Adrenal gland (tissue), 12 donors: ENCODE data around the gene CFAP69. TPM values are rescaled to one million over a fixed set of nuclear protein-coding genes. Genes with fewer than 3 reads are reported as not detected.
"Not testable (repeated sequence)": the region's sequence is repeated elsewhere in the genome, so short reads cannot be mapped to it uniquely, and the experiment has no call there.

ENCODE experiments used
- DNase-seq, 7 donors: peaks; one replicate each; pipeline ENCODE4 v3.0.0-alpha.2; 2019 to 2020
- H3K27ac ChIP-seq, 5 donors: fragments of 200-600 bp; sonication (generic) in 4 of 5; 1 replicate in 3 of 5; 2 replicates in 2 of 5; pipeline versions ENCODE4 v1.5.1 to v1.8.0; 2016 to 2020; ENCODE audit warnings: mild to moderate bottlenecking in 1 of 5
- H3K27me3 ChIP-seq: fragments of 200-600 bp; 2 replicates; pipeline ENCODE4 v1.8.0; 2021
- H3K36me3 ChIP-seq, 2 donors: fragments of 200-600 bp; replicated peaks in 1 of 2; 1 replicate in 1 of 2; 2 replicates in 1 of 2; pipeline versions ENCODE4 v1.5.1 to v1.8.0; 2018 to 2022
- H3K4me1 ChIP-seq, 2 donors: fragments of 200-600 bp; replicated peaks in 1 of 2; 1 replicate in 1 of 2; 2 replicates in 1 of 2; pipeline versions ENCODE4 v1.5.1 to v1.8.0; 2018 to 2021
- H3K4me3 ChIP-seq, 4 donors: fragments of 200-600 bp; sonication (generic) in 3 of 4; one replicate each; pipeline ENCODE4 v1.5.1; 2016 to 2018
- H3K9me3 ChIP-seq, 3 donors: fragments of 200-600 bp; sonication (generic) in 1 of 3; replicated peaks in 1 of 3; 1 replicate in 2 of 3; 2 replicates in 1 of 3; pipeline versions ENCODE4 v1.5.1 to v1.8.0; 2016 to 2021
- POLR2A ChIP-seq, 2 donors: fragments of 450-650 bp; IDR thresholded peaks; one replicate each; pipeline ENCODE4 v1.6.1; 2017; ENCODE audit warnings: antibody characterized with exemption in 2 of 2, mild to moderate bottlenecking in 2 of 2, moderate library complexity in 1 of 2
- WGBS, 4 donors: extraction: QIAGEN DNeasy Blood & Tissue Kit in 2 of 4; methylation state at CpG; one replicate each; pipeline versions ENCODE4 v1.1.5 to v1.1.7; 2013 to 2017; 5-methylcytosine and 5-hydroxymethylcytosine counted together
- intact Hi-C, 2 donors: fragments of 100-400 bp; cut with DNase I; formaldehyde crosslinking; loops; one replicate each; pipeline versions ENCODE4 v1.14.1 to v1.15.0; 2022 to 2023
- polyA plus RNA-seq, 3 donors: library from polyadenylated mRNA; stranded (reverse); fragments of 200-250 nt in 2 of 3; fragments of 350-450 nt in 1 of 3; fragmentation: Illumina TruSeq in 1 of 3; extraction: RNeasy Lipid Tissue Mini Kit (QIAGEN cat#74804) in 1 of 3; gene quantifications; one replicate each; pipeline ENCODE4 v1.2.3, GENCODE V29; 2013 to 2014
- total RNA-seq, 9 donors: library from RNA; depleted of rRNA in 4 of 9; stranded (reverse); fragments of >200 nt in 4 of 9; fragments of 120-200 nt in 1 of 9; fragmentation: NEBNext Ultra II Directional in 1 of 9; extraction: Animal tissue kit (Norgen Biotek cat#: 25700) in 1 of 9; gene quantifications; one replicate each; pipeline versions ENCODE4 v1.1.0 to v1.2.4, GENCODE V29; 2013 to 2023
- TF ChIP-seq, protein P1 (sequence below), 6 experiments: fragments of 450-650 bp in 4 of 6; fragments of 200-600 bp in 2 of 6; sonication (generic) in 1 of 6; IDR thresholded peaks; 1 replicate in 5 of 6; 2 replicates in 1 of 6; pipeline versions ENCODE4 v1.5.1 to v1.8.0; 2016 to 2021; ENCODE audit warnings: antibody characterized with exemption in 6 of 6, mild to moderate bottlenecking in 2 of 6, moderate library complexity in 1 of 6
- donor health status: healthy with polysubstance abuse.
- donor health status: Bipolar disorder and iron deficiency.
- donor health status: DM: yes; HTN: yes; CAD: no.
- donor health status: DM: no; HTN: no; CAD: no.
- donor health status: DM: no; HTN: no; CAD: no.
- donor health status: DM: yes; HTN: yes; CAD: no.

CFAP69 gene
- total and polyA plus RNA-seq, 12 donors = 0.42 to 10.2 (median 4.4) TPM

DNA sequence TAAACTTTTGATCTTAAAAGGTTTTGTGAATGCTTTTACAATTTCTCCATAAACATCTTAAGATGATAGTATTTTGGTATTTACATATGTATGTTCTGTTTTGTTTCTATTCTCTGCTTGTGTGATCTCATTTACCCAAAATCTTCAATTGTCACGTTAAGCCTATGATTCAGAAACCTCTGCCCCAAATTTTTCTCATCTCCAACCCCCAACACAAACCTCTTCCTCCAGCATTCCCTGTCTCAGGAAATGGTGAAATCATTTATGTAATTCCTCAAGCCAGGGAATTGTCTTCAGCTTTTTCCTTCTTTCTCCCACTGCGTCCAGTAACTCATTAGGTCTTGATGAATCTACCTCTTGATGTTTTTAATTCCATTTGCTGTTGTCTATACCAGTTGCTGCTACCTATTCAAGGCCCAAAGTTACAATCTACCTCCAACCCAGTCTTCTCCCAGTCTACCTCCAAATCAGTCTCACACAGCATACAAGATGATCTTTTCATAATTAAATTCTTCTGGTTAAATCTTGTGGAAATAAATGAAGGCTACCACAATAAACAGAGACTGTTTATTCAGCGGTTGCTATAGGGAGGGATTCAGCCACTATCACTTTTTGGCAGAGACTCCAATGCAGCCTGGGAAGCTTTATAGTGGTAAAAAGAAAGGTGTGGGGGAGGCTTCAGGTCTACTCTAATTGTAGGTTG lies 5.8 kb downstream of the CFAP69 start:
- intact Hi-C loops = no loop called here
- no peak overlapping the region for H3K4me3 ChIP-seq
- 69 to 76% (median 72%) methylated on average over 3 of the region's 3 CpGs for WGBS, 4 donors
- no peaks in the 10 kb centered on the region for H3K9me3 ChIP-seq
- DNase-seq = no peak
- H3K36me3 ChIP-seq = no peaks in the 10 kb centered on the region
- no peak overlapping the region for H3K27ac ChIP-seq
- peaks cover 0 to 8% of the 10 kb centered on the region in 2 donors for H3K4me1 ChIP-seq
- H3K27me3 ChIP-seq = no peaks in the 10 kb centered on the region
- TF ChIP-seq, protein P1, sequence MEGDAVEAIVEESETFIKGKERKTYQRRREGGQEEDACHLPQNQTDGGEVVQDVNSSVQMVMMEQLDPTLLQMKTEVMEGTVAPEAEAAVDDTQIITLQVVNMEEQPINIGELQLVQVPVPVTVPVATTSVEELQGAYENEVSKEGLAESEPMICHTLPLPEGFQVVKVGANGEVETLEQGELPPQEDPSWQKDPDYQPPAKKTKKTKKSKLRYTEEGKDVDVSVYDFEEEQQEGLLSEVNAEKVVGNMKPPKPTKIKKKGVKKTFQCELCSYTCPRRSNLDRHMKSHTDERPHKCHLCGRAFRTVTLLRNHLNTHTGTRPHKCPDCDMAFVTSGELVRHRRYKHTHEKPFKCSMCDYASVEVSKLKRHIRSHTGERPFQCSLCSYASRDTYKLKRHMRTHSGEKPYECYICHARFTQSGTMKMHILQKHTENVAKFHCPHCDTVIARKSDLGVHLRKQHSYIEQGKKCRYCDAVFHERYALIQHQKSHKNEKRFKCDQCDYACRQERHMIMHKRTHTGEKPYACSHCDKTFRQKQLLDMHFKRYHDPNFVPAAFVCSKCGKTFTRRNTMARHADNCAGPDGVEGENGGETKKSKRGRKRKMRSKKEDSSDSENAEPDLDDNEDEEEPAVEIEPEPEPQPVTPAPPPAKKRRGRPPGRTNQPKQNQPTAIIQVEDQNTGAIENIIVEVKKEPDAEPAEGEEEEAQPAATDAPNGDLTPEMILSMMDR (IDR thresholded peaks at IDR 0.05) = no peak
- TF ChIP-seq POLR2A (IDR thresholded peaks at IDR 0.05) = no peak

DNA sequence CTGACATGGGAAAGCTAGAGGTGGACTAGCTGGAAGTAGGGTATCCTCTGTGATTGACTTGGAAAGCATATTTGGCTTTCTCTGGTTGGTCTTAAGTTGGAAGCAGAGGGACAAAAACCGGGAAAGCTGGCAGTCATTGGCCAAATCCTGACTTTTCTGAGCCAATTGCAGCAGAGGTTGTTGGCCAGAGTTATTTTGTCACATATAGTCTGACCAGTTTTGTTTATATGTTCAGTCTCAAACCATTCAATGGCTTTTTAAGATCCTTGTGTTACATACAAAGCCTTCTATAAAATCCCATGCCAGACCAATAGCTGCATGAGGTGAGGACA lies 6.3 kb downstream of the CFAP69 start:
- 83 to 94% (median 92%) methylated on average over 1 of the region's 1 CpG for WGBS, 4 donors

DNA sequence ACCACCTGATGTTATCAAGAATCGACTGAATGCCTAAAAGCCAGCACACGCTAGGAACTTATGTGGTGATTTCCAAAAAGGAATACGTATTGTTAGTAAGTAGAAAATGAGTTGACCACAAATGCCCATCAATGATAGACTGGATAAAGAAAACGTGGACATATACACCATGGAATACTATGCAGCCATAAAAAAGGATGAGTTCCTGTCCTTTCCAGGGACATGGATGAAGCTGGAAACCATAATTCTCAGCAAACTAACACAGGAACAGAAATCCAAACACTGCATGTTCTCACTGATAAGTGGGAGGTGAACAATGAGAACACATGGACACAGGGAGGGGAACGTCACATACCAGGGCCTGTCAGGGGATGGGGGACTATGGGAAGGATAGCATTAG lies 11.0 kb downstream of the CFAP69 start:
- H3K4me3 ChIP-seq, H3K4me1 ChIP-seq, H3K36me3 ChIP-seq, H3K27ac ChIP-seq, DNase-seq, H3K9me3 ChIP-seq, intact Hi-C loops, H3K27me3 ChIP-seq: not testable (repeated sequence)
- WGBS, 4 donors = 92 to 97% (median 96%) methylated on average over 5 of the region's 5 CpGs

More for the DNA sequence above, 6.3 kb downstream of the CFAP69 start:
- Histone ChIP-seq H3K9me3 (no peaks in the 10 kb centered on the region), H3K4me3 (no peak overlapping the region), H3K4me1 (peaks cover 0 to 3% of the 10 kb centered on the region in 2 donors), H3K27ac (no peak overlapping the region), H3K36me3 (no peaks in the 10 kb centered on the region), H3K27me3 (no peaks in the 10 kb centered on the region)
- no peak for DNase-seq
- TF ChIP-seq, protein P1 (IDR thresholded peaks at IDR 0.05) = no peak
- no peak for TF ChIP-seq POLR2A (IDR thresholded peaks at IDR 0.05)
- intact Hi-C loops = no loop called here

DNA sequence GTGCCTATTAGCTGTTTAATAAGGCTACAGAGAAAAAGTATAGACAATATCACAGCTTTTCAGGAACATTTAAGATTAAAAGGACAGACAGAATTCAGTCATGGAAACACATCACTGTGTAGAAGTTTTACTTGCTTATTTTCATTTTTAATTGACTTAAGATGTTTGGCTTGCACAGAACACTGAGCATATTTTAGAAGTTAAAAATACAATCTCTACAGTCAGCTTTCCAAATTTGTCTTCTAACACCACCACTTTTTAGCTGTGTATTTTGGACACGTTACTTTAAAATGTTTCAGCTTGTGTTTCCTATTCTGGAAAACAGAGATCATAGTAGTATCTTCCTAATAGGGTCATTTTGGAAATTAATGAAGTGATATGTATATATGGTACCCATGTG lies 11.8 kb downstream of the CFAP69 start:
- no peak overlapping the region for H3K27ac ChIP-seq
- TF ChIP-seq, protein P1 (IDR thresholded peaks at IDR 0.05) = no peak
- TF ChIP-seq POLR2A (IDR thresholded peaks at IDR 0.05) = no peak
- no peak for DNase-seq
- no peaks in the 10 kb centered on the region for H3K4me1 ChIP-seq
- intact Hi-C loops = no loop called here
- 82 to 89% (median 85%) methylated on average over 1 of the region's 1 CpG for WGBS, 4 donors
- no peaks in the 10 kb centered on the region for H3K27me3 ChIP-seq
- H3K4me3 ChIP-seq = no peak overlapping the region
- H3K9me3 ChIP-seq = no peaks in the 10 kb centered on the region
- no peaks in the 10 kb centered on the region for H3K36me3 ChIP-seq

DNA sequence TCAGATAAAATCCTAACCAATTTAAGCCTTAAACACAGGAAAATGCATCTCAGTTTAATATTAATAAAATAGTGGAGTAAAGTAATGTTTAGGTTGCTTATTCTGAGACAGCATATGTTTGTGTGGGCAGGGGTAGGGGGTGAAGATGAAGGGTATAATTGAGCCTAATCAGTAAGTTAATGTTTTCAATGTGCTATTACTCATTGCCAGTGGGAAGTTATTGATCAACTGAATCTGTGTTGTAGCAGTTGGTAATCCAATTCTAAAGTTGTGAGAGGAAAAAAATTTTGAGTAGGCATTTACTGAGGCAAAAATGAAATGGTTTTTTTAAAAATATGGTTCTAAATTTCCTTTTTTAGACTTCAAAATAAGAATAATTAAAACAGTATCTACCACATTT lies 16.5 kb downstream of the CFAP69 start:
- intact Hi-C loops = loop anchor here in 1 of 2 donors (5.0 kb wide), 1 partner anchor 109 kb away; the partner anchor contains the start of gene STEAP1
- H3K4me1 ChIP-seq = peaks cover 0 to 5% of the 10 kb centered on the region in 2 donors
- no peak overlapping the region for H3K4me3 ChIP-seq
- DNase-seq = no peak
- H3K36me3 ChIP-seq = no peaks in the 10 kb centered on the region
- no peaks in the 10 kb centered on the region for H3K9me3 ChIP-seq
- no peak overlapping the region for H3K27ac ChIP-seq
- TF ChIP-seq POLR2A (IDR thresholded peaks at IDR 0.05) = no peak
- no peaks in the 10 kb centered on the region for H3K27me3 ChIP-seq
